Nephron progenitor cell (in vitro differentiated cells): ENCODE measurements around the gene MED10.
"Not testable (repeated sequence)": the region's sequence is repeated elsewhere in the genome, so short reads cannot be mapped to it uniquely, and the experiment has no call there.

Experiments
- DNase-seq: peaks from one replicate; pipeline ENCODE4 v3.0.0; 2021
- H3K27ac Mint-ChIP-seq: 2 replicates; pipeline ENCODE4 v1.8.0; 2021; ENCODE audit warnings: mild to moderate bottlenecking, moderate library complexity, mixed read lengths
- H3K27me3 Mint-ChIP-seq: 2 replicates; pipeline ENCODE4 v1.8.0; 2021; ENCODE audit warnings: mild to moderate bottlenecking, low read depth, mixed read lengths; ENCODE audit not compliant: poor library complexity
- H3K36me3 Mint-ChIP-seq: 2 replicates; pipeline ENCODE4 v1.8.0; 2021; ENCODE audit warnings: low read depth, mixed read lengths
- H3K4me1 Mint-ChIP-seq: 2 replicates; pipeline ENCODE4 v1.8.0; 2021; ENCODE audit warnings: mixed read lengths
- H3K4me3 Mint-ChIP-seq: 2 replicates; pipeline ENCODE4 v1.8.0; 2021; ENCODE audit warnings: mild to moderate bottlenecking, moderate library complexity, mixed read lengths
- H3K9me3 Mint-ChIP-seq: 2 replicates; pipeline ENCODE4 v1.8.0; 2021; ENCODE audit warnings: mild to moderate bottlenecking, moderate library complexity, mixed read lengths
- TF ChIP-seq, protein P1 (sequence below): fragments of 200-600 bp; sonication (generic); IDR thresholded peaks from 2 replicates; pipeline ENCODE4 v1.5.0; 2021; ENCODE audit warnings: antibody characterized with exemption

Gene MED10

DNA sequence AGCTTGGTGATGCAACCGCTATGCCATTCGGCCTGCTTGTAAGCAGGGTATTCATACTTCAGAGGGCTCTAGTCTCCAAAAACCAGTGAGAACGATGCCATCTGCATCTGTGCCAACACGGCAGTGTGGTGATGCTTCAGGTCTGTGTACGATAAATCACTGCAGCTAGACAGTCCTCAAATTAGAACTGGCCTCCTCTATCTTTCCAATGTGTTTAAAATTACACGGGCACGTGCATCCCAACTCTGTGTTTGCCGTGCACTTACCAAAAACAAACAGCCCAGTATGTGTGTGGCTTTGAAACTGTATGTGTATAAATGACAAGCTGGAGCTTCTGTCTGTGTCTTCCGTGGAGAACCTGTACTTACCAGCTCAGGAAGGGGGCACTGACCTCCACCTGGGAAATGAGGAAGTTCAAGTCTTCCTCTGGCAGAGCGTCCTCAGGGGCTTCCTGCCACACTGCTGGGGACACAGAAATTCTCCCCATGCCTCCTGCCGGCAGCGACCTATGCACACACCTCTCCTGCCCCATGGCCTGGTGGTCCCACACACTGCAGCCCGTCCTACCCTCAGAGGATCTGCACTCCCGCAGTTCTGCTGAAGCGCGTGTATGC is 12.3 kb downstream of the MED10 start:
- H3K4me1 Mint-ChIP-seq = no peaks in the 10 kb centered on the region
- TF ChIP-seq, protein P1, sequence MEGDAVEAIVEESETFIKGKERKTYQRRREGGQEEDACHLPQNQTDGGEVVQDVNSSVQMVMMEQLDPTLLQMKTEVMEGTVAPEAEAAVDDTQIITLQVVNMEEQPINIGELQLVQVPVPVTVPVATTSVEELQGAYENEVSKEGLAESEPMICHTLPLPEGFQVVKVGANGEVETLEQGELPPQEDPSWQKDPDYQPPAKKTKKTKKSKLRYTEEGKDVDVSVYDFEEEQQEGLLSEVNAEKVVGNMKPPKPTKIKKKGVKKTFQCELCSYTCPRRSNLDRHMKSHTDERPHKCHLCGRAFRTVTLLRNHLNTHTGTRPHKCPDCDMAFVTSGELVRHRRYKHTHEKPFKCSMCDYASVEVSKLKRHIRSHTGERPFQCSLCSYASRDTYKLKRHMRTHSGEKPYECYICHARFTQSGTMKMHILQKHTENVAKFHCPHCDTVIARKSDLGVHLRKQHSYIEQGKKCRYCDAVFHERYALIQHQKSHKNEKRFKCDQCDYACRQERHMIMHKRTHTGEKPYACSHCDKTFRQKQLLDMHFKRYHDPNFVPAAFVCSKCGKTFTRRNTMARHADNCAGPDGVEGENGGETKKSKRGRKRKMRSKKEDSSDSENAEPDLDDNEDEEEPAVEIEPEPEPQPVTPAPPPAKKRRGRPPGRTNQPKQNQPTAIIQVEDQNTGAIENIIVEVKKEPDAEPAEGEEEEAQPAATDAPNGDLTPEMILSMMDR = no peak
- peaks cover 8% of the 10 kb centered on the region for H3K27me3 Mint-ChIP-seq
- DNase-seq = no peak
- H3K4me3 Mint-ChIP-seq = no peak overlapping the region
- H3K27ac Mint-ChIP-seq = no peak overlapping the region
- H3K36me3 Mint-ChIP-seq = peaks cover 9% of the 10 kb centered on the region
- no peaks in the 10 kb centered on the region for H3K9me3 Mint-ChIP-seq

DNA sequence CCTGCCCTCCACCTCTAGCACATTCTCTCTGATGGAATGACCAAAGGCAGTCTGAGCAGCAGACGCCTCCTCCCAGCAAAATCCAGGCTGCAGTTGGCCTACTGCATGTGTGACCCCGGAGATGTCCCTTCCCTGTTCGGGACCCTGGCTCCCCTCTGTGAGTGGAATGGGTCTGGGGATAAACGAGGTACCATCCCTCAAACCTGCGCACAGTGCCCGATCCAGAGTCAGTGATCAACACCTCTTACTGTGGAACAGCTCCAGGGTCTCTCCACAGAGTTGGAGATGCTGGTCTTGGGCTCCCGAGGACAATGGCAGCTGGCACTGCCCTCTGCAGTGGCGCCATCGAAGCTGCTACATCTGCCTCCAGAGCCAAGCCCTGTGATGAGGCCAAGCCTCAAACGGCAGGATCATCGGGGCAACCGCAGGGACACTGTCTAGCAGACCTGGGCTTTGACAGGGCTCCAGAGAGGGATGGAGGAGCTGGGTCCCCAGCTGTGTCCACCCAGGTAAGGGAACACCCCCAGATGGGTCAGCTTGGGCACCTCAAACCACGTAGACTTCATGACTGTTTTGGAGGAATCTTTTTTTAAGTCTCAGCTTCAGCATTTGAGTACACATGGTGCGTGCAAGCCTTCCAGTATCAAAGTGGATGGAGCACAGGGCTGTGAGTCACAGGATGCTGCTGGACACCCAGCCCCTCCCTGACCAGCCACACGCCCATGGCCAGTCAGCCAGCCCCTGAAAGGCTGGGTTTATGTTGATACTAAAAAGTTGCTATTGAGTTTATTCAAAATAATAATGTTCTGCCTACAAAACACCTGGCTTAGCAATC is 13.0 kb downstream of the MED10 start:
- Mint-ChIP-seq H3K4me3 (no peak overlapping the region), H3K9me3 (no peaks in the 10 kb centered on the region), H3K27me3 (peaks cover 8% of the 10 kb centered on the region), H3K27ac (no peak overlapping the region), H3K36me3 (peaks cover 5% of the 10 kb centered on the region), H3K4me1 (no peaks in the 10 kb centered on the region)
- DNase-seq = no peak
- TF ChIP-seq, protein P1 = no peak

DNA sequence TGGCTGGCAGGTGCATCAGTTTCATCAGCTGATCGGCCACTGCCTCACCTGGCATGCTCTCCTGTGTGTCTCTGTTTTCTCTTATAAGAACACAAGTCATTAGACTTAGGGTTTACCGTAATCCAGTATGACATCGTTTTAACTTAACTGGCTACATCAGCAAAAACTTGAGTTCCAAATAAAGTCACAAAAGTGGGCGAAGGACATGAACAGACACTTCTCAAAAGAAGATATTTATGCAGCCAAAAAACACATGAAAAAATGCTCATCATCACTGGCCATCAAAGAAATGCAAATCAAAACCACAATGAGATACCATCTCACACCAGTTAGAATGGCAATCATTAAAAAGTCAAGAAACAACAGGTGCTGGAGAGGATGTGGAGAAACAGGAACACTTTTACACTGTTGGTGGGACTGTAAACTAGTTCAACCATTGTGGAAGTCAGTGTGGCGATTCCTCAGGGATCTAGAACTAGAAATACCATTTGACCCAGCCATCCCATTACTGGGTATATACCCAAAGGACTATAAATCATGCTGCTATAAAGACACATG is 14.8 kb downstream of the MED10 start:
- H3K27me3 Mint-ChIP-seq = peaks cover 12% of the 10 kb centered on the region
- H3K4me3 Mint-ChIP-seq, H3K36me3 Mint-ChIP-seq, H3K4me1 Mint-ChIP-seq, H3K9me3 Mint-ChIP-seq, DNase-seq, H3K27ac Mint-ChIP-seq: not testable (repeated sequence)

DNA sequence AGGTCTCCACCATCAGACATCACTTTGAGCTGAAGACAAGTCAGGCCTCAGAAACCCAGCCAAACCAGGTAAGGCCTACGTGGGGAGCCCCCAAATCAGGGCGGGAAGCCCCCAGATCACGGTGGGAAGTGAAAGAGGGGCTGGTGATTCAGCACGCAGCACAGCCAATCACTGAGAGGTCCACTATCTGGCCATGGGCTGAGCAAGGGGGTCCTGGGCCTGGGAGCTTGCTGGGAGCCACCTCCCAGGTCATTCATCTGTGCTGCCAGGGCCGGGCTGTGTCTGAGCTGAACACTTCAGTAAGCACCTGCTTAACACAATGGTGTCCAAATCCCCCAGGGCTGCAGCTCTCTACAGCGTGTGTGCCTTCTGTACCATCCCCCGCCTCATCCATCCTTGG is 15.5 kb downstream of the MED10 start:
- peaks cover 12% of the 10 kb centered on the region for H3K27me3 Mint-ChIP-seq
- H3K27ac Mint-ChIP-seq = no peak overlapping the region
- TF ChIP-seq, protein P1 = no peak
- no peak for DNase-seq
- H3K4me1 Mint-ChIP-seq = no peaks in the 10 kb centered on the region
- no peaks in the 10 kb centered on the region for H3K9me3 Mint-ChIP-seq
- no peak overlapping the region for H3K4me3 Mint-ChIP-seq
- H3K36me3 Mint-ChIP-seq = no peaks in the 10 kb centered on the region

DNA sequence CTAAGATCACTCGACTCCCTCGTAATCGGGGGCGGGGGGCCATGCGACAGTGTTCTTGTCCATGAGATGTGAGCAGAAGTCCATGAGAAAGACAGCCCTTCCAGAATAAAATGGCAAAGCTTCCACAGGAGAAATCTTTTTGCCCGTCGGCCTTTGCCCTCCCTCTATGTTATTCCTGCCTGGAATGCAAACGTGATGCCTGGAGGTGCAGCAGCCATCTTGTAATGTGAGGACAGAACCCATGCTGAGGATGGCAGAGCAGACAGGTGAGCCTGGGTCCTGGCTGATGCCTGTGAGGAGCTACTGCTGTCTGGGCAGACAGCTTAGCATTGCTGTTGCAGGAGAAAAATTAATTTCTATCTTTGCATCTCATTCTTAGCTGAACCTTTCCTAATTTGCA is 17.2 kb downstream of the MED10 start:
- no peak overlapping the region for H3K4me3 Mint-ChIP-seq
- TF ChIP-seq, protein P1 = no peak
- H3K36me3 Mint-ChIP-seq = no peaks in the 10 kb centered on the region
- no peaks in the 10 kb centered on the region for H3K4me1 Mint-ChIP-seq
- no peak overlapping the region for H3K27ac Mint-ChIP-seq
- DNase-seq = no peak
- no peaks in the 10 kb centered on the region for H3K9me3 Mint-ChIP-seq
- peaks cover 6% of the 10 kb centered on the region for H3K27me3 Mint-ChIP-seq

DNA sequence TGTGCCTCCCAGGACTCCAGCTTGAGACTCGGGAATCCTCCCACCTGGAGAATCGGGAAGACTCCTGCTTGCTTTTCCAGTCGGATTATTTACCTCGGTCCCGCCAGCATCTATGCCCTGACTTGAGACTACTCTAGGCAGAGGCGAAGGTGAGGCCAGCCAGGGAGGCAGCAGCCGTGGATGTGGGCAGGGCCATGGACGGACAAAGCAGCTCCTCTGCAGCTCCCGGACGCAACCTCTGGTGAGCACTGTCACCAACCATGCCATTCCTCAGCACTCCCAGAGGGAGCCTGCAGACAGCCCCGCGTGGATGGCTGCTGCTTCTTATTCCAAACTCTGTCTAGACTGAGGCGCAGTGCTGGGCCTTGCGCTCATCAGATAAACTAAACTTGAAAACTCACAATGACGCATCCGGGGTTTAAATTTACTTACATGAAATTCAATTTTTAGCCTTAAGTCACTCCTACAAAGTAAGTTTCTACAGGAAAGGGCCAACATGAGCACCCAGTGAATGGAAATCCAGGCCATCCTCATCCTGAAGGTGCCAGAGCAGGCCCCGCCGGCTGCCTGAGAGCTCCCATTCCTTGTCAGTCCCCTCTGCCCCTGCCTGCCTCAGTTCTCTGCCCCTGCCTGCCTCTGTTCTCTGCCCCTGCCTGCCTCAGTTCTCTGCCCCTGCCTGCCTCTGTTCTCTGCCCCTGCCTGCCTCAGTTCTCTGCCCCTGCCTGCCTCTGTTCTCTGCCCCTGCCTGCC is 17.8 kb downstream of the MED10 start:
- Mint-ChIP-seq H3K27me3 (peaks cover 8% of the 10 kb centered on the region), H3K4me1 (no peaks in the 10 kb centered on the region), H3K9me3 (no peaks in the 10 kb centered on the region), H3K27ac (no peak overlapping the region), H3K4me3 (no peak overlapping the region), H3K36me3 (no peaks in the 10 kb centered on the region)
- DNase-seq = no peak
- TF ChIP-seq, protein P1 = no peak
